ENCODE measurements around the gene GPC1.
A peak's percentile ranks its signal among the peaks of the same experiment; 100 is the strongest.

GPC1 gene

DNA sequence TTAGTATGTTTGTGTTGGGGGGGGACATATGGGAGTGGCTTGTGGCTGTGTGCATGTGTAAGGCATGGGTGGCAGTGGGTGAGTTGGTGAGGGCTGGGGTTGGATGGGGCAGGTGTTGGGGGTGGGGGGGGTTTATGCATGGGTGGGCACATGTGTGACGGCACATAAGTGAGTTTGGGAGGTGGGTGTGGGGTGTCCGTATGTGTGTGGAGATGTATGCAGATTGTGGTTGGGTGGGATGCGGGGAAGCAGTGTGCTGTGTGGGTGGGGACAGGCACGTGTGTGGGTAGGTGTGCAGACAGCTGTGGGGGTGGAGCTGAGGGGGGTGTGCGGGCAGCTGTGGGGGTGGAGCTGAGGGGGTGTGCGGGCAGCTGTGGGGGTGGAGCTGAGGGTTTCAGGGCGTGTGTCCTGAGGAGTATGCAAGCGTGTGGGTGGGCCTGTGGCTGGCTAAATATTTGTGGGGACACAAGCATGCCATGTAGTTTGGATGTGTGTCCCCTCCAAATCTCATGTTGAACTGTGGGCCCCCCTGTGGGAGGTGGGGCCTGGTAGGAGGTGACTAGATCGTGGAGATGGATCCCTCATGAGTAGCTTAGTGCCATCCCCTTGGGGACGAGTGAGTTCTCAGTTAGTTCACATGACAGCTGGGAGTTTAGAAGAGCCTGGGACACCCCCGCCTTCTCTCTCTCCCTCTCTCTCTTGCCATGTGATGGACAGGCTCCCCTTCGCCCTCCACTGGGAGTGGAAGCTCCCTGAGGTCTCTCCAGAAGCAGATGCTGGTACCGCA is 62.9 kb downstream of the GPC1 start:
- H3K4me1 Mint-ChIP-seq: peaks cover 7% of the 10 kb centered on the region
- no peak overlapping the region for H3K27ac Mint-ChIP-seq
- no peak for ATAC-seq (ENCODE audit: low read depth)
- H3K4me3 Mint-ChIP-seq: no peak overlapping the region
- no peak for DNase-seq (ENCODE audit: low spot score in 2 of 2)
- no peaks in the 10 kb centered on the region for H3K27me3 Mint-ChIP-seq
- H3K9me3 Mint-ChIP-seq: peaks cover 3% of the 10 kb centered on the region
- H3K36me3 Mint-ChIP-seq: peaks cover 42% of the 10 kb centered on the region

DNA sequence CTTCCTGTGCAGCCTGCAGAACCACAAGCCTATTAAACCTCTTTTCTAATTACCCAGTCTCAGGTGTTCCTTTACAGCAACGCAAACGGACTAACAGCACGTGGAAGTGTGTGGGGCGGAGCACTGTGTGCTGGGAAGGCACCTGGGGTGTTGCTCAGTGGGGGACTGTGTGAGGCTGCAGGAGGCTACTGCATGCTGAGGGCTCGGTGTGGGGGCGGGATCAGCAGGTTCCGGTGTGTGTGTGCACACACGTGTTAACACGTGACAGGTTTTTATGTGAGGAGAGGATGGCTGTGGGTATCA is 63.4 kb downstream of the GPC1 start:
- Mint-ChIP-seq H3K4me1 (peaks cover 7% of the 10 kb centered on the region), H3K36me3 (peaks cover 41% of the 10 kb centered on the region), H3K9me3 (peaks cover 2% of the 10 kb centered on the region), H3K27ac (no peak overlapping the region), H3K4me3 (no peak overlapping the region), H3K27me3 (no peaks in the 10 kb centered on the region)
- ATAC-seq (ENCODE audit: low read depth) (no peak), DNase-seq (ENCODE audit: low spot score in 2 of 2) (no peak)

DNA sequence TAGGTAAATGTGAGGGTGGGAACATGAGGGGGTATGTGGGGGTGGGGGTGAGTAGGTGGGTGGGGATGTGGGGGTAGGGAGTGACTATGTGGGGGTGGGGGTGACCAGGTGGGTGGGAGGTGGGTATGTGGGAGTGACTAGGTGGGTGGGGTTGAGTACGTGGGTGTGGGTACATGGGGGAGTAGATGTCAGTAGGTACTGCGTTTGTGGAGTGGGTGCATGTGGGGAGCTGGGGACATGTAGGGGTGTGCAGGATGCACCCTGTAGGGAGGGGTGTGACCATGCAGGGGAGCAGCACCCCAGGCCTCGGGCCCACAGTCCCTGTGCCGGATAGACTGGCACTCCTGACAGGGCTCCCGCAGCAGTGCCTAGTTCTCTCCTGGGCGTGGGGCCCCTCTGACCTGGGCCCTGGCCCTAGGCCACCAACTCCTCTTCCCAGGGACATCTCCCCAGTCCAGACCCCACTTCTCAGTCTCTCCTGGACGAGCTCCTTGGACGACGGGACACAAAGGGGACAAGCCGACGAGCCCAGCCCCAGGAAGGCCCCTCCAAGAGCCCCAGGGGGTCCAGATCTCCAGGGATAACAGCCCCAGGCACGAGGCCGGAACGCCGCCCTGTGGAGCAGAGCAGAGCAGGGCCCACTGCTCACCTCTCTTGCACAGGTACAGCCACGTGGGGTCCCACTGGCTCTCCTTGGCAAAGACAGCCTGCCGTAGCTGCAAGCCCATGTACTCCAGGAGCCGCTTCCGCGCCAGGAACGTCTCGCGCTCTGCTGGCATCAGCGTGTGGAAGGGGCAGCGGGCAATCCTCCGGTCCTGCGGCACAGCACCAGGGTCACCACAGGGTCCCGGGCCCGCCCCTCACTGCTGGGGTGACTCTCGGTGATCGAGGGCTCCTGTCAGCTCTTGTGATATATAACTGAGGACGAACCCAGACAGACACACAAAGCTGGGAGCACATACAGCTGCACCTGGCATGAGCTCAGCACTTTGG is 64.1 kb downstream of the GPC1 start:
- Mint-ChIP-seq H3K9me3 (peaks cover 2% of the 10 kb centered on the region), H3K27ac (no peak overlapping the region), H3K36me3 (peaks cover 42% of the 10 kb centered on the region), H3K4me1 (peaks cover 7% of the 10 kb centered on the region), H3K4me3 (no peak overlapping the region), H3K27me3 (no peaks in the 10 kb centered on the region)
- ATAC-seq (ENCODE audit: low read depth): no peak
- DNase-seq (ENCODE audit: low spot score in 2 of 2): no peak

DNA sequence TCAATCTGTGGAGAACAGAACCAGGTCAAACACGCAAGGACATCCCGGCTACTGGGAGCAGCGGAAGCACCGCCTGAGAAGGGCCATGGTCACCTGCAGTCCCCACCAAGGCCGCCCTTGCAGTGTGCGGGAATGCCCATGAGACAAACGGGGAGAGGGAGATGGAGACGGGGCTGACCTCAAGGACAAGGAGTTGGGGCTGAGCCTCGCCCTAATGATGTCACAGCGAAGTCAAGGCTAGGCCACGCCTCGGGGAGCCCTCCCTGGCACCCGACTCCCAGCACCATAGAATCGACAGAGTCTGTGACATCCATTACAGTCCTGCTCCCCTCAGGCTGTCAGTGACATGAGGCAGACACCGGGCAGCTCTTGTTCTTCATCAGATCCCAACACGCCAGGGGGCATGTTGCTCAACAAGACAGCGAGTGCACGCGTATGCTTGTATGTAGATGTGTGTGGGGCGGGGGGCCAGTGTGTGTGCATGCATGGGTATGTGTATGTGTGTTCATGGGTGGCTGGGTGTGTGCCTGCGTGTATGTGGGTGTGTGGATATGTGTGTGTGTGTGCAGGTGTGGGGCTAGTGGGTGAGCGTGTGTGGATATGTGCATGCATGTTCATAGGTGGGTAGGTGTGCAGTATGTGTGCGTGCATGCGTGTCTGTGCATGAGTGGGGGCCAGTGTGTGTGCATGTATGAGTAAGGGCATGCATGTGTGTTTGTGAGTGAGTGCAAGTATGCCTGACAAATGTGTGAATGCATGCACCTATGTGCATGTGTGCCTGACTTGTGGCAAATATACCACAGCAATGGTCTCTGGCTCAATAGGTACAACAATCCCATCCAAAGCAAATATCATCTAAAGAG is 65.3 kb downstream of the GPC1 start:
- Mint-ChIP-seq H3K4me3 (no peak overlapping the region), H3K36me3 (peaks cover 38% of the 10 kb centered on the region), H3K27ac (peak overlapping the region; percentile 6), H3K27me3 (no peaks in the 10 kb centered on the region), H3K9me3 (peaks cover under 1% of the 10 kb centered on the region), H3K4me1 (peaks cover 7% of the 10 kb centered on the region)
- ATAC-seq (ENCODE audit: low read depth): no peak
- DNase-seq (ENCODE audit: low spot score in 2 of 2): peak in 1 of 2 donors; percentile 6

DNA sequence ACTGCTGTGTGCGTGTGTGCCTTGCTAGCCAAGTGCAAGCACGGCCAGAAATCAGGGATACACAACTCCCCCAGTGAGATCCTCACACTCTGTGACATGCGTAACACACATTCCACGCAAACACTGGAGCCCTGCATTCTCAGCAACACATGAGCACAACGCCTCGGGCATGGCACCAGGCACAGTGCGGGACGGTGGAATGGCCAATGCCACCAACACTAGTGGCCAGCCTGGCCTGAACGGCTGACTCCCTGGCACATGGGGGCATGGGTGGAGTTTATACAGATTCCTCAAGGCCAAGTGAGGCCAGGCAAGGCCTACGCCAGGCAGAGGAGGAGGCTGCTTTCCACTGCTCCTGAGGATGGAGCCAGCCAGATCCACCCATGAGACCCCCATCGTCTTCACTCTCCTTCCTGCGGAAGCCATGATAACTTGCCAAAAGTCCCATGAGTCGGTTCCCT is 66.1 kb downstream of the GPC1 start:
- H3K27me3 Mint-ChIP-seq: no peaks in the 10 kb centered on the region
- H3K4me1 Mint-ChIP-seq: peaks cover 7% of the 10 kb centered on the region
- H3K9me3 Mint-ChIP-seq: no peaks in the 10 kb centered on the region
- ATAC-seq (ENCODE audit: low read depth) (no peak), DNase-seq (ENCODE audit: low spot score in 2 of 2) (peak in 1 of 2 donors; percentile 6)
- H3K36me3 Mint-ChIP-seq: peaks cover 32% of the 10 kb centered on the region
- no peak overlapping the region for H3K27ac Mint-ChIP-seq
- H3K4me3 Mint-ChIP-seq: no peak overlapping the region

DNA sequence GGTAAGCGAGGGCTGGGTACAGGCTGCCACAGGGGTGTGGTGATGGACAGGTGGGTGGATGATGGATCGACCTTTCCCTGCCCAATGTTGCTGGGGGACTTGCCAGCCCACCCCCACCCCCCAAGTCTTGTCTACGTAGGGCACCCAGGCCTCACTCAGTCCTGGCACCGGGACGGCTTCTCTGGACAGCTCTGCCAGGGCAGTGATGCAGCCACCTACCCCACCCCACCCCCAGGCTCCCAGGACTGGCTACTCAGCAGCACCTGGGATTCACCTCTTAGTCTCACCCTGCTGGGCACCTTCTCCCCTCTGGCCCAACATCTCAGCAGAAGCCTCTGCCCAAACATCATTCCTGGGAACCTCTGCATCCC is 66.6 kb downstream of the GPC1 start:
- Mint-ChIP-seq H3K9me3 (no peaks in the 10 kb centered on the region), H3K27me3 (no peaks in the 10 kb centered on the region), H3K4me1 (peaks cover 7% of the 10 kb centered on the region), H3K27ac (no peak overlapping the region), H3K4me3 (no peak overlapping the region), H3K36me3 (peaks cover 30% of the 10 kb centered on the region)
- ATAC-seq (ENCODE audit: low read depth) (no peak), DNase-seq (ENCODE audit: low spot score in 2 of 2) (peak in 1 of 2 donors; percentile 8)

DNA sequence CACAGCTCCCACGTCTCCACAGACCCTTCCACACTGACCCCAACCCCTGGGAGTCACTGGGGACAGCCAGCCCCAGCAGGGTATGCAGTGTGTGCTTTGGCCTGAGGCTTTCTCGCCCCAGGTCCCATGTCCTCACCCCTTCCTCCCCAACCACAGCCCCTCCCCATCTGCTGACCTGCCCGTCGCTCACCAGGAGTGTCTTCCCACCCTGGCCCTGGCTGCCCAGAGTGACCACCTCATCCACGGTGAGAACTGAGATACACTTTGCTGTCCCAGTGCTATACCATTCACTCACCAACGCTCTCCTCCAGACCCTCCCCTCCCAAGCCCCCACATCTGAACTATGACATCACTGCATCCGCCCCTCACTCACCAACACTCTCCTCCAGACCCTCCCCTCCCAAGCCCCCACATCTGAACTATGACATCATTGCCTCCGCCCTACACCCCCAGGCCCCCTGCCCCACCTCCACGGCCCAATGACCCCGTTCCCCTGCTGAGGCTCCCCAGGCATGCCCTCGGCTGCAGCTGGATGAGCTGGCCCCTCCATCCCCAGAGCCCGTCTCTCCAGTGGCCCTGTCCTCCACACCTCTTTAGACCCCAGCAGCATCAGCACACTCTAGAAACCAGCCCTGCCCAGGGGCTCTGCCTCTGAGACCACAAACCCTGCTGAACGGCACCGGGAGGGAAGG is 67.1 kb downstream of the GPC1 start:
- no peak for DNase-seq (ENCODE audit: low spot score in 2 of 2)
- Mint-ChIP-seq H3K4me3 (no peak overlapping the region), H3K9me3 (no peaks in the 10 kb centered on the region)

DNA sequence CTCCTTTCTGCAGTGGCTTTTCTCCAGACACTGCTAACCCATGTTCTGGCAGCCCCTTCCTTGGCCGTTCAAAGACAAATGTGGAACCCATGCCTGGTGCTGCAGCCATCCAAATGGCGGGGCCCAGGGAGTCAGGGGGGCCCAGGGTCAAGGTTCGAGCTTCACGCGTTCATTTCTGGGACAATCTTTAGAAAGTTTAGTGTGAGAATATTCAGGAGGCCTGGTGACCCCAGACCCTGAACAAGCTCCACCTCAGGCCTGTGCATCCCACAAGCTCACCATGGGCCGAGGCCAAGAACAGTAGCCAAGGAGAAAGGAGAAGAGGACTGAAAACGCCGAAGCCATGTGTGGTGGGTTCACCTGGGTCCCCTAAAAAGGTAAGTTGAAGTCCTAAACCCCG is 67.9 kb downstream of the GPC1 start:
- H3K9me3 Mint-ChIP-seq: no peaks in the 10 kb centered on the region
- peaks cover 7% of the 10 kb centered on the region for H3K4me1 Mint-ChIP-seq
- no peak for ATAC-seq (ENCODE audit: low read depth)
- H3K27ac Mint-ChIP-seq: no peak overlapping the region
- H3K36me3 Mint-ChIP-seq: peaks cover 21% of the 10 kb centered on the region
- no peak for DNase-seq (ENCODE audit: low spot score in 2 of 2)
- H3K27me3 Mint-ChIP-seq: no peaks in the 10 kb centered on the region
- H3K4me3 Mint-ChIP-seq: no peak overlapping the region

More for the DNA sequence above, 67.1 kb downstream of the GPC1 start:
- no peak for ATAC-seq (ENCODE audit: low read depth)
- H3K36me3 Mint-ChIP-seq: peaks cover 28% of the 10 kb centered on the region
- no peak overlapping the region for H3K27ac Mint-ChIP-seq
- H3K27me3 Mint-ChIP-seq: no peaks in the 10 kb centered on the region
- H3K4me1 Mint-ChIP-seq: peaks cover 7% of the 10 kb centered on the region

DNA sequence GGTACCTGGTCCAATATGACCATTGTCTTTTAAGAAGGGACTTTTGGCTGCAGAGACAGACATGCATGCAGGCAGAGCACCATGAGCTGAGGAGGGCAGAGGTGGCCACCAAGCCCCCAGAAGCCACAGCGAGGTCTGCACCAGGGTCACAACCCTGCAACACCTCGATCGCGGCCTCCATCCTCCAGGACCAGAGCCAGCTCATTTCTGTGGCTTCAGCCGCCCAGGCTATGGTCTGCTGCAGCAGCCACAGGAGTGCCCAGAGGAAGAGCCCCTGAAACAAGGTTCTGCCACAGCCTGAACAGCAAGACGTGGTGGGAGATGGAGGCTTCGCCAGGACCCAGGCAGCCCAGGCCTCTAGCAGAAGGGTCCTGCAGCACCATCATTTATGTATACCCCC is 68.4 kb downstream of the GPC1 start:
- Mint-ChIP-seq H3K9me3 (peaks cover 2% of the 10 kb centered on the region), H3K36me3 (peaks cover 23% of the 10 kb centered on the region), H3K27me3 (no peaks in the 10 kb centered on the region), H3K27ac (no peak overlapping the region), H3K4me3 (no peak overlapping the region), H3K4me1 (peaks cover 10% of the 10 kb centered on the region)
- DNase-seq (ENCODE audit: low spot score in 2 of 2): peak in 1 of 2 donors; percentile 5
- no peak for ATAC-seq (ENCODE audit: low read depth)

DNA sequence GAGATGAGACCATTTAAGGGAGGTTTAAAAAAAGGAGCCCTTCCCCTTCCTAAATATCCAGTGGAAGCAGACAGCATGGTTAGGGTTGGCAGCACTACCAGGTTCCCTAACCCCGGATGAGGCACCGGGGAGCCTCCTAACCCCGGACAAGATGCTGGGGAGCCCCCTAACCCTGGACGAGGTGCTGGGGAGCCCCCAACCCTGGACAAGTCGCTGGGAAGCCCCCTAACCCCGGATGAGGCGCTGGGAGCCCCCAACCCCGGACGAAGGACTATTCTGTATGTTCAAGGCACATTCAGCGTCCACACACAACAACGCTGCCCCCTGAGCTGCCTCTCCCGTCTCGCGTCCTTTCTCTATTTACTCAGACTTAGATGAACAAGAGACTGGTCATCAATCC is 70.4 kb downstream of the GPC1 start:
- Mint-ChIP-seq H3K27me3 (no peaks in the 10 kb centered on the region), H3K9me3 (peaks cover 3% of the 10 kb centered on the region), H3K4me1 (peaks cover 11% of the 10 kb centered on the region), H3K36me3 (peaks cover 30% of the 10 kb centered on the region), H3K27ac (no peak overlapping the region), H3K4me3 (no peak overlapping the region)
- DNase-seq (ENCODE audit: low spot score in 2 of 2) (no peak), ATAC-seq (ENCODE audit: low read depth) (no peak)

DNA sequence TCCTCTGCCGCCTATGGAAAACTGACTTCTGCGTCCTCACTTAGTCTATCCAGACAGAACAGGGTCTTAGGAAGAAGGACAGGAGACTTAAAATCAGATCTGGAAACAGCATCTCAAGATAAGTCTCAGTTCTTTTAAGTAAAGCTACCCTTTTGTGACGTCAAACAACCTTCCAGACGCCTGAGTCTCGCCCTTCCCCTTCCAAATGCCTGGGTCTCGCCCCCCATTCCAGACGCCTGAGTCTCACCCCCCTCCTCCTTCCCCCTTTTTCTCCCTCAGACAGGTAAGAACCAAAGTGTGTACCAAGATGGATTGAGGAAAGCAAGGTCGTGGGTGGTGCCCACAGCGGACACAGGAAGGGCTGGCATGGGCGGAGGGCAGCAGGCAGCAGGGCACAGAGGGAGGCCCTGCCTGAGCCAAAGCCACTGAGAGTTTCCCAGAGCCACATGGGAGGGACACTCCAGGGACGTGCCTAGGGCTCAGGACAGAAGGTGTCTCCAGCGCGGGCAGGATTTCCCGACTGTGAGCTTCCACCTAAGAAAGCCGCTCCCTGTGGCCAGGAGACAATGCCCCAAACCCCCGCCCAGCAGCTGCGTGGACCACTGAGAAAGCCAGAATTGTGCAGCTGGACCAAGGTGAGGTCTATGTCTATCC is 71.1 kb downstream of the GPC1 start:
- Mint-ChIP-seq H3K9me3 (peaks cover 3% of the 10 kb centered on the region), H3K27ac (no peak overlapping the region), H3K4me1 (peaks cover 7% of the 10 kb centered on the region), H3K4me3 (no peak overlapping the region), H3K27me3 (no peaks in the 10 kb centered on the region), H3K36me3 (peaks cover 26% of the 10 kb centered on the region)
- peak in 1 of 2 donors; percentile 5 for DNase-seq (ENCODE audit: low spot score in 2 of 2)
- no peak for ATAC-seq (ENCODE audit: low read depth)

DNA sequence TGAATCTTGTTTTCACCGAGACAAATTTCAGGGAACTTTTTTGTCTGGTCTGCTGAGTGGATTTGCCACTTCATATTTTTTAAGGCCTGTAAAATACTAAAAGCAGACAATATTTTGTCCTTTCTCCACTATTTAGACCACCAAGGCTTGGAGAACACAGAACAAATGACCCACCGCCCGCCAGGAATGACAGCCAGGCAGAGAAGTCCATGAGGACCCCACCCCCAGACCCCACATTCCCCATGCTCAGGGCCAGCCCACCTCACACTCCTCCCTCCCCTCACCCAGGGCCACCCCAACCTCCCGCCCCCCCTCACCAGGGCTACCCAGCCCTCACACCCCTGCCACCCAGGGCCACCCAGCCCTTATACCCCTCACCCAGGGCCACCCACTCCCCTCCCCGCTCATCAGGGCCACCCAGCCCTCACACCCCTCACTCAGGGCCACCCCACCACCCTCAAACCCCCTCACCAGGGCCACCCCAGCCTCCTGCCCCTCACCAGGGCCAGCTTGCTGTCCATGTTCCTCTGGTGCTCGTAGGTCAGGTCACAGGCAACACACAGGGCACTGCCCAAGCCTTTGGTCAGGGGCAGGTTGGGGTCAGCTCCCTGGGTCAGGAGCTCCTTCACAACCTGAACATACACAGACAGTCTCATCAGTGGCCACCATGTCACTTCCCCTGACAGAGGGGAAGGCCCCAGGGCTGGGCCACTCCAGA is 71.8 kb downstream of the GPC1 start:
- Mint-ChIP-seq H3K27ac (no peak overlapping the region), H3K27me3 (no peaks in the 10 kb centered on the region), H3K9me3 (peaks cover 3% of the 10 kb centered on the region), H3K4me3 (no peak overlapping the region), H3K4me1 (peaks cover 7% of the 10 kb centered on the region), H3K36me3 (peaks cover 25% of the 10 kb centered on the region)
- DNase-seq (ENCODE audit: low spot score in 2 of 2) (no peak), ATAC-seq (ENCODE audit: low read depth) (no peak)
